ENCODE results near the gene NLGN4X. TPM values are rescaled to one million over a fixed set of nuclear protein-coding genes. Genes with fewer than 3 reads are reported as not detected.

The NLGN4X gene
- polyA plus RNA-seq, 1 of the 3 experiments (the other 2 are of a cell fraction): 0.05 TPM

DNA sequence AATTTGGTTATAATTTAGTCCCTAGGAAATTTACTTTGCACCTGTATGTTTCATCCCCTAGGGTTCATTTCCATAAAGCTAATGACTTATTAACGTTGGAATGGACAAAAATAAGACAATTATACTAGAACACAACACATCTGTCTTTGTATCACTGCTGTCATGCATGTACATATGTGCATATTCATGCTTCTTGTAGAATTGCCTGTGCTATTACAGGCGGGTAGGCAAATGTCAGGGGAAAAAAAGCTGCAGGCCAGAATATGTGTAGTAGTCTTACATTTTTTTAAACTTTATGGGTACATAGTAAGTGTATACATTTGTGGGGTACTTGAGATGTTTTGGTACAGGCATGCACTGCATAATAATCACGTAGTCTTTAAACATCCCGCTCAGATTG lies 209.6 kb downstream of the NLGN4X start:
- Histone ChIP-seq H4K20me1 (ENCODE audit: insufficient read depth) (no peaks in the 10 kb centered on the region), H3K9me3 (no peaks in the 10 kb centered on the region), H3K36me3 (replicated peaks in 1 of 2; ENCODE audit: control insufficient read depth in 1 of 2, insufficient read depth in 2 of 2, low read length in 1 of 2) (no peaks in the 10 kb centered on the region), H3K9ac (no peak overlapping the region), H3F3A (replicated peaks; ENCODE audit: insufficient read depth) (no peaks in the 10 kb centered on the region), H3K4me3 (ENCODE audit: low read depth in 2 of 2, low read length in 1 of 2) (no peak overlapping the region), H3K79me2 (ENCODE audit: insufficient read depth) (no peaks in the 10 kb centered on the region), H3K27ac (ENCODE audit: low read depth in 2 of 2, low read length in 1 of 2) (no peak overlapping the region), H3K27me3 (ENCODE audit: insufficient read depth) (no peaks in the 10 kb centered on the region), H2AFZ (ENCODE audit: low read depth) (no peak overlapping the region), H3K4me1 (ENCODE audit: control insufficient read depth in 1 of 2, insufficient read depth in 2 of 2, low read depth in 1 of 2, low read length in 1 of 2) (no peaks in the 10 kb centered on the region; a peak in 1 of 4 replicates), H3K4me2 (no peak overlapping the region), H3K9me2 (no peaks in the 10 kb centered on the region)
- ChIA-PET POLR2A (no interaction called here), CTCF (no interaction called here)
- no peak for DNase-seq
- TF ChIP-seq PBX3 (IDR thresholded peaks at IDR 0.05) (no peak), SMC3 (IDR thresholded peaks at IDR 0.05; ENCODE audit: low read depth, low read length) (no peak), MXI1 (IDR thresholded peaks at IDR 0.05; ENCODE audit: low read depth, low read length) (no peak), FOSL2 (IDR thresholded peaks at IDR 0.05; ENCODE audit: borderline replicate concordance, low read depth) (no peak), MEF2A (IDR thresholded peaks at IDR 0.05; ENCODE audit: borderline replicate concordance, low read depth) (no peak), GABPA (IDR thresholded peaks at IDR 0.05; ENCODE audit: low read depth) (no peak), NFIC (IDR thresholded peaks at IDR 0.05; ENCODE audit: borderline replicate concordance) (no peak), FOXJ3 (CRISPR knock-in tag; IDR thresholded peaks at IDR 0.05) (no peak), RAD21 (IDR thresholded peaks at IDR 0.05; ENCODE audit: low read length) (no peak), ELF1 (IDR thresholded peaks at IDR 0.05) (no peak), RCOR1 (IDR thresholded peaks at IDR 0.05; ENCODE audit: low read length) (no peak)
- TF ChIP-seq, protein P1, sequence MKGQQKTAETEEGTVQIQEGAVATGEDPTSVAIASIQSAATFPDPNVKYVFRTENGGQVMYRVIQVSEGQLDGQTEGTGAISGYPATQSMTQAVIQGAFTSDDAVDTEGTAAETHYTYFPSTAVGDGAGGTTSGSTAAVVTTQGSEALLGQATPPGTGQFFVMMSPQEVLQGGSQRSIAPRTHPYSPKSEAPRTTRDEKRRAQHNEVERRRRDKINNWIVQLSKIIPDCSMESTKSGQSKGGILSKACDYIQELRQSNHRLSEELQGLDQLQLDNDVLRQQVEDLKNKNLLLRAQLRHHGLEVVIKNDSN (IDR thresholded peaks at IDR 0.05; ENCODE audit: borderline replicate concordance, low read depth): no peak
- TF ChIP-seq, protein P2, sequence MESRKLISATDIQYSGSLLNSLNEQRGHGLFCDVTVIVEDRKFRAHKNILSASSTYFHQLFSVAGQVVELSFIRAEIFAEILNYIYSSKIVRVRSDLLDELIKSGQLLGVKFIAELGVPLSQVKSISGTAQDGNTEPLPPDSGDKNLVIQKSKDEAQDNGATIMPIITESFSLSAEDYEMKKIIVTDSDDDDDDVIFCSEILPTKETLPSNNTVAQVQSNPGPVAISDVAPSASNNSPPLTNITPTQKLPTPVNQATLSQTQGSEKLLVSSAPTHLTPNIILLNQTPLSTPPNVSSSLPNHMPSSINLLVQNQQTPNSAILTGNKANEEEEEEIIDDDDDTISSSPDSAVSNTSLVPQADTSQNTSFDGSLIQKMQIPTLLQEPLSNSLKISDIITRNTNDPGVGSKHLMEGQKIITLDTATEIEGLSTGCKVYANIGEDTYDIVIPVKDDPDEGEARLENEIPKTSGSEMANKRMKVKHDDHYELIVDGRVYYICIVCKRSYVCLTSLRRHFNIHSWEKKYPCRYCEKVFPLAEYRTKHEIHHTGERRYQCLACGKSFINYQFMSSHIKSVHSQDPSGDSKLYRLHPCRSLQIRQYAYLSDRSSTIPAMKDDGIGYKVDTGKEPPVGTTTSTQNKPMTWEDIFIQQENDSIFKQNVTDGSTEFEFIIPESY (IDR thresholded peaks at IDR 0.05; ENCODE audit: borderline replicate concordance, low read depth): no peak
- WGBS (ENCODE audit: low lambda C conversion rate): 15% methylated on average over 4 of the region's 4 CpGs

- no peaks in the 10 kb centered on the region for H3K9me2 ChIP-seq
- no peak overlapping the region for H3K4me3 ChIP-seq (ENCODE audit: low read depth in 2 of 2, low read length in 1 of 2)
- no peak overlapping the region for H3K27ac ChIP-seq (ENCODE audit: low read depth in 2 of 2, low read length in 1 of 2)
- no peaks in the 10 kb centered on the region for H3K79me2 ChIP-seq (ENCODE audit: insufficient read depth)
- no peak for DNase-seq
- no peak overlapping the region for H3K9ac ChIP-seq
- ChIA-PET POLR2A (no interaction called here), CTCF (no interaction called here)
- H3K4me2 ChIP-seq: no peak overlapping the region
- H3K36me3 ChIP-seq (replicated peaks in 1 of 2; ENCODE audit: control insufficient read depth in 1 of 2, insufficient read depth in 2 of 2, low read length in 1 of 2): no peaks in the 10 kb centered on the region
- H3K27me3 ChIP-seq (ENCODE audit: insufficient read depth): no peaks in the 10 kb centered on the region
- WGBS (ENCODE audit: low lambda C conversion rate): 23% methylated on average over 5 of the region's 5 CpGs
- no peaks in the 10 kb centered on the region for H3K4me1 ChIP-seq (ENCODE audit: control insufficient read depth in 1 of 2, insufficient read depth in 2 of 2, low read depth in 1 of 2, low read length in 1 of 2)
- H3F3A ChIP-seq (replicated peaks; ENCODE audit: insufficient read depth): no peaks in the 10 kb centered on the region
- TF ChIP-seq ELF1 (IDR thresholded peaks at IDR 0.05) (no peak), IRF3 (IDR thresholded peaks at IDR 0.05; ENCODE audit: low read depth, low read length) (no peak), TCF12 (IDR thresholded peaks at IDR 0.05) (no peak), SIN3A (IDR thresholded peaks at IDR 0.05; ENCODE audit: borderline replicate concordance, low read depth, low read length) (no peak), PBX3 (IDR thresholded peaks at IDR 0.05) (no peak), MEF2A (IDR thresholded peaks at IDR 0.05; ENCODE audit: borderline replicate concordance, low read depth) (no peak)
- H4K20me1 ChIP-seq (ENCODE audit: insufficient read depth): no peaks in the 10 kb centered on the region
- H2AFZ ChIP-seq (ENCODE audit: low read depth): no peak overlapping the region
- H3K9me3 ChIP-seq: no peaks in the 10 kb centered on the region
Measured at GRCh38 chrX:6015423-6015822, 213.2 kb downstream of the NLGN4X start.

All from SK-N-SH (cell line).